Fibroblast of skin of left biceps (primary cell): ENCODE data around the gene HOXC4.

Experiments
- DNase-seq, 2 experiments: peaks; one replicate each; pipeline ENCODE4 v3.0.0-alpha.2; 2013; ENCODE audit warnings: low read depth in 2 of 2

HOXC4 gene

DNA sequence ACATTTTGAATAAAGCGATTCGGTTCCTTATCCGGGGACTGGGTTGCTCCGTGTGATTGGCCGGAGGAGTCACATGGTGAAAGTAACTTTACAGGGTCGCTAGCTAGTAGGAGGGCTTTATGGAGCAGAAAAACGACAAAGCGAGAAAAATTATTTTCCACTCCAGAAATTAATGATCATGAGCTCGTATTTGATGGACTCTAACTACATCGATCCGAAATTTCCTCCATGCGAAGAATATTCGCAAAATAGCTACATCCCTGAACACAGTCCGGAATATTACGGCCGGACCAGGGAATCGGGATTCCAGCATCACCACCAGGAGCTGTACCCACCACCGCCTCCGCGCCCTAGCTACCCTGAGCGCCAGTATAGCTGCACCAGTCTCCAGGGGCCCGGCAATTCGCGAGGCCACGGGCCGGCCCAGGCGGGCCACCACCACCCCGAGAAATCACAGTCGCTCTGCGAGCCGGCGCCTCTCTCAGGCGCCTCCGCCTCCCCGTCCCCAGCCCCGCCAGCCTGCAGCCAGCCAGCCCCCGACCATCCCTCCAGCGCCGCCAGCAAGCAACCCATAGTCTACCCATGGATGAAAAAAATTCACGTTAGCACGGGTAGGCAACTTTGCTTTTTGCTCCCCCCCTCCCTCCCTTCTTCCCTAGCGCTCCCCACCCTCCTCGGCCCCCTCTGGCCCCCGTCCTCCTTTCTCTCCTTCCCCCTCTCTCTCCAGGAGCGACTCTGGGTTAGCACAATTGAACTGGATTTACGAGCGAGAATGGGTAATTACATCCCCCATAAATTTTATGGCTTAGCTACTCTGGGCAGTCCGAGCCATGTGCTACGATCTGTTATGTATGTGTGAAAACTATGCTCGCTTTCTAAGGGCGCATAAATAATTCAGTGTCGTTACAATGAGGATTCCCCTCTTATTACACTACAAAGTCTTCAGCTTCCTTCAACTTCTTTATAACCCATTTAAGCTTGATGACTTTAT, at the start of gene HOXC4:
Gene HOXC4, plus strand, starts transcription at position 85 of the 991 bp plus-strand sequence. Its CDS starts 88 bp downstream, at position 173.
- DNase-seq: no peak

DNA sequence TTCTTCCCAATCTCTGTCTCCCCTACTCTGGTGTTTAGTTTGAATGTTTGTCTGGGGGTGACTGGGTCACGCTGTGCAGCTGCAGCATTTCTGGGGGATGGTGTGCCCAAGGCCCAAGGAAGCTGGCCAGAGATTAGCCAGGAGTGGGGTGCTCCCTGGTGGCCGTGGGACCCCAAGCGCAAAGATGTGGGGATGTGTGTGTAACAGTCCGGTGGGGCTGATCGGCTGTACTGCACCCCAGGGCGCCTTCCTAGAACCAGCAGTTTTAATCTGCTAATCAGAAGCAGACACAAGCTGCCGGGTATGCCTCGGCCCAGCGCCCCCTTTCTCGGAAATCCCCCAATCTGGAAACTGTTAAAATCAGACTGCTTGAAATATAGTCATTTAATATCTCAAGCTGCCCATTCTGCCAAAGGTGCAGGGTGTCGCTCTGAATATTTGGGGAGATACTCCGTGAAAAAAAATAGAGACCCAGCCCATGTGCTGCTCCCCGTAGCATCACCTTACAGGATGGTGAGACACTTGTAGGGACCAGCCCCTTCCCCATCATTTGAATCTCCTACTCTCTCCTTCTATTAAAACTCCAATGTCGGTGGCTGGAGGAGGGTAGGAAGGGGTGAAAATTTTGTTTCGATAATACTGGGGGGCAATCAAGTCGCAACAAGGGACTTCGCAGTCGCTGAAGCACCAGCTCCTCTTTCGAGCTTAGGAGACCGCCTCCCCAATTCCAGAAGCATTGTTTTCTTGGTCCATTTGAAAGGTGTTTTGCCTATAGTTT, 49.4 kb upstream of the HOXC4 start:
- no peak for DNase-seq

DNA sequence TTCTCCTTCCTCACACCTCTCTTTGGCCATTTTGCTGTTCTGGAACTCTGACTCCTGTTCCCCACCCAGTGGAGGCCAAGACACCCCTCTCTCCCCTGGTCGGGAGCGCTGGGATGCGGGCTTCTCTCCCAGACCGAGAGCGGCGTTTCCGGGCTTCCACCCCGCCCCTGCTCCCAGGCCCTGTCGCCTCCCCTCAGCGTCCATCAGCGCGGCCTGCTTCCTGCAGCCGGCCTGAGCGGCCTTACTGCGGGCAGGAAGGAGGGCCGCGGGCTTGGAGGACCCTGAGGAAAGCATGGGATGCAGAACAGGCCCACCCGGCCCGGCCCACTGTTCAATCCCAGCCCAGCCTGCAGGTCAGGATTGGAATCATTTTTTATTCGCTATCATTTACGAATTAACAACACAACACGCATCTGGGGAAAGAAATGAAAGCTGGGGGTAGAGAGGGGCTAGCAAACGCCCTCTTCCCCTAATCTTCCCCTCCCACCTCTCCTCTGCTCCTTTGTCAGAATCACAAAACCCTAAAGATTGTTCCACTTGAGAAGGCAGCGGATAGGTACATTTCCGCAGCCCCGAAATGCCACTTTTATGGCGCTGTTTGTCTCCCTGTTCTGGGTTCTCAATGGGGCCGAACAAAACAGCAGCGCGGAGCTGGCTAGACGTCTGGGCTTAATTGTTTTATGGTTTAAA, 48.6 kb upstream of the HOXC4 start:
- DNase-seq: no peak

DNA sequence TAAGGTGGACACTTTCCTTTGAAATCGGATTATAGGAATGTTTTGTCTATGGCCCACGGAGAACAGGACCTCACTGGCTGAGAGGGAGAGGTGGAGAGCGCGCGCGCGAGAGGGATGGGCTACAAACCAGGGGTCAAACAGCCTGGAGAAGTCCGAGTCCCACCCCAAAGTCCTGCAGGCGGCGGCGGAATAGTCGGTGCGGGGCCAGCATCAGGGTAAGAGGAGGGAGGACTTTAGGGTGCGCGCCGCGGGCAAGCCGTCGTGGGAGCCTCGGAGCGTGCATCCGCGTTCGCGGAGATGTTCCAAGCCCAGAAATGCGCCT, 48.1 kb upstream of the HOXC4 start:
- no peak for DNase-seq

DNA sequence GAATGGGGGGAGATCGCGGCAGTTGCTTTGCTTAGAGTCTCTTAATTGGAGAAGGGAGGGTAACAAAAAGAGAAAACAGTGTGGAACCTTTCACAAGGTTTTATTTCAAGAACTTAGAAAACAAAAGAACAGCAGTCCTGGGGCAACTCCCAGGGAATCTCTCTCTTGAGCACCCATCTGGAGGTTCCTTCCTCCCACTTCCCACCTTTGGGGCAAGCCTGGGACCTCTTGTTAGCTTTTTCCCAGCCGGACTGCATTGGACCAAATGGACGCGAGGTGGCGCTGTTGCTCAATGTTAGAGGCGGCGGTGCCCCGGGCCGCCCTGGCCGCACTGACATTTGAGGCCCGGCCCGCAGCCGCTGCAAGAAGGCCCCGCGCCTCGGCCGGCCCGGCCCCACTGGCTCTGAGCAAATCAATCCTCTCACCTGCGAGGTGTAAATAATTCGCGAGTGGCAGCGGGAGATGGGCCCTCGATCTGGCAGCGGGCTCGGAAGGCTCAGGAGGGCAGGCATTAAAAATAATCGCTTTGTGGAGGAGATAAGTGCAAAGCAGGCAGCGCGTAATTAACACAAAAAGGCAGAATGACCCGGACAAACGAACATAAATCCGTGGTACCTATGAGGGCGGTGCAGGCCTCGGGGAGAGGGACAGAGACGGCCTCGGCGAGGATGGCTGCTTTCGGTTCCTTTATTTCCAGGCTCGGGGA, 47.6 kb upstream of the HOXC4 start:
- no peak for DNase-seq

DNA sequence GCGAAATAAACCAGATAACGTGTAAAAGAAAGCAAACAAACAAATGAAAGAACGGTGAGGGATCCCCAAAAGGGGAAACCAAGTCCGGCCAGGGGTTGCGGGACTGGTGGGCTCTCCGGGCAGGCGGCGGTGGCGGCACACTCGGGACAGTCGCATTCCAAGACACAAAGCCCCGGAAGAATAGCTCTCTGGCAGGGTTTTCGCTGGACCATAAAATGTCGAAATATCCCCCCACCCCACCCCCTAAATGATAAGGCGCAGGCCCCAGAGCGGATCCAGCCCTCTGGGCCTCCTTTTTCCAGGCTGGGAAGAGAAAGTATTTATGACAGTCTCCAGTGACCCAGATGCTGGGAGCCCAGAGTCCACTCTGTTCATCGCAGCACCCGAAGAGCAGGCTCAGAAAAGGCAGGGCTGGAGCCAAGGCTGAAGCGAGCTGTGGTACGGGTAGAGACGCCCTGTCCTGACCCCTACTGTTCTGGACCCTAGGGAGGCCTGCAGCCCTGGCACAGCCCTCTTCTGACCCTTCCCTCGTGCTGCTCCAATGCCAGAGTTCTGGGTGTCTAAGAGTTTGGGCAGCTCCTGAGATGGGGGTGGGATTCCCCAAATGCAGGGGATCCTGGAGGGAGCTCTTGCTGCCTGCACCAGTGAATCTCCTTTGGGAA, 46.9 kb upstream of the HOXC4 start:
- DNase-seq: no peak

DNA sequence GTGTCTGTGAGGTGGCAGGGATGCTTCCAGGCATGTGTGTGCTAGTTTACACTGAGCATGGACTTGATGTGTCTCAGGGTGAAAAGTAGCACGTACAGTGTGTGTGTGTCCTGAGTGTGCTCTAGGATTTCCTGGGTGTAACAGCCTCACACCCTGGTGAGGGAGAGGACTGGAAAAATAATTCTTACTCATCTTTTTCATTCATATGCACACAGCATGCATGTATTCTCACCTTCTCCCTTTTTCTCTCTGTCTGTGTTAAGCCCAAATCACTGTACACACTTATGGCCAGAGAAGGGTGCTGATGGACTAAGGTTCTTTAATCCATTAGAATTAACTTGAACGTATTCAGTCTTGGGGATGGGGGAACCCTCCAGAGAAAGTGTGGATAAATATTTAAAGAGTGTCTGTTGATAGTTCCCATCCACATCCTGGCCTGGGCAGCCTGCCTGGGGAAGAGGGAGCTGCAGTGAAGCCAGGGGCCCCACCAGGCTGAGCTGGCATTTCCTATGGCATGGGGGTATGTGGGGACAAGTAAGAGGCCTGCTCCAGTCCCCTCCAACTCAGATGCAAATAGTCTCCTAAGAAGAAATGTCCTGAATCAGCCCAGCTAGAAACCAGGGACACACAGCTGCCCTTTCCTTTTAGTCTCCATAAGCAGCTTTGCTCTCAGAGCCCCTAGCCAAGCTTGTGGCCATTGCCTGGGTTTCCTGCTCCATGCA, 45.9 kb upstream of the HOXC4 start:
- DNase-seq: no peak

DNA sequence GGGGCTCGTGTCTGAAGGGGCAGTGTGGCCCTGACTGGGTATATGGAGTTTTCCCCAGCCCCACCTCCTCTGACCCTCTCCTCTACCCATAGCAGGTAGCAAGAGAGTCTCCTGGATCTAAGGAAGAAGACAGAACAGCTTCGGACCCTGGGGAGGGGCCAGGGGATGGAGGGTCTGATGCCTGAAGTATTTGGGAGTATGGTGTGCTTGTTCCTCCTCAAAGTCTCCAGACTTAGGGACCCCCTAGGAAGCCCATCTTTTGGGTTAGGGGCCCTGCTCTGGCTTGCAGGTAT, 45.4 kb upstream of the HOXC4 start:
- no peak for DNase-seq

DNA sequence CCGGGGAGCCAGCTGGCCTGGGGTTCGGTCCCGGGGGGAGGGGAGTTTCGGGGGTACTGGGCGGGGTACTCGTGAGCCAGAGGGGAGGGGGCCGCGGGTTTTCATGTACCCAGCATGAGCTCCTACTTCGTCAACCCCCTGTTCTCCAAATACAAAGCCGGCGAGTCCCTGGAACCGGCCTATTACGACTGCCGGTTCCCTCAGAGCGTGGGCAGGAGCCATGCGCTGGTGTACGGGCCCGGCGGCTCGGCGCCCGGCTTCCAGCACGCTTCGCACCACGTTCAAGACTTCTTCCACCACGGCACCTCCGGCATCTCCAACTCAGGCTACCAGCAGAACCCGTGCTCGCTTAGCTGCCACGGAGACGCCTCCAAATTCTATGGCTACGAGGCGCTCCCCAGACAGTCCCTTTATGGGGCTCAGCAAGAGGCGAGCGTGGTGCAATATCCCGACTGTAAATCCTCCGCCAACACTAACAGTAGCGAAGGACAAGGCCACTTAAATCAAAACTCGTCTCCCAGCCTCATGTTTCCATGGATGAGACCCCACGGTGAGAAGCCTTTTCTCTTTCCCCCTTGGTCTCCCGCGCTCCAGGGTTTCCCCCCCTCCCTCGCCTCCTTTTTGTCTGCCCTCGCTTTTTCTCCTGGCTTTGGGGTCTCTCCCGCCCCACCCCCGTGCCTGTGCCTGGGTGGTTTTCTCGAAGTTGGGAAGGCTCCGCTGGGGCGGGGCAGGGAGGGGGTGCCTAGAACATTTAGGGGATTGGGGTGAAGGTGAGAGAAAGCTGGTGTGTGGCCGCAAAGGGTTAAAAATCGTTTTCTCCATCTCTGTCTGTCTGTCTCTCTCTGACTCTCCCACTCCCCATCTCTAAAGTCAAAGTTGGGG, 44.2 kb upstream of the HOXC4 start:
- DNase-seq: no peak

DNA sequence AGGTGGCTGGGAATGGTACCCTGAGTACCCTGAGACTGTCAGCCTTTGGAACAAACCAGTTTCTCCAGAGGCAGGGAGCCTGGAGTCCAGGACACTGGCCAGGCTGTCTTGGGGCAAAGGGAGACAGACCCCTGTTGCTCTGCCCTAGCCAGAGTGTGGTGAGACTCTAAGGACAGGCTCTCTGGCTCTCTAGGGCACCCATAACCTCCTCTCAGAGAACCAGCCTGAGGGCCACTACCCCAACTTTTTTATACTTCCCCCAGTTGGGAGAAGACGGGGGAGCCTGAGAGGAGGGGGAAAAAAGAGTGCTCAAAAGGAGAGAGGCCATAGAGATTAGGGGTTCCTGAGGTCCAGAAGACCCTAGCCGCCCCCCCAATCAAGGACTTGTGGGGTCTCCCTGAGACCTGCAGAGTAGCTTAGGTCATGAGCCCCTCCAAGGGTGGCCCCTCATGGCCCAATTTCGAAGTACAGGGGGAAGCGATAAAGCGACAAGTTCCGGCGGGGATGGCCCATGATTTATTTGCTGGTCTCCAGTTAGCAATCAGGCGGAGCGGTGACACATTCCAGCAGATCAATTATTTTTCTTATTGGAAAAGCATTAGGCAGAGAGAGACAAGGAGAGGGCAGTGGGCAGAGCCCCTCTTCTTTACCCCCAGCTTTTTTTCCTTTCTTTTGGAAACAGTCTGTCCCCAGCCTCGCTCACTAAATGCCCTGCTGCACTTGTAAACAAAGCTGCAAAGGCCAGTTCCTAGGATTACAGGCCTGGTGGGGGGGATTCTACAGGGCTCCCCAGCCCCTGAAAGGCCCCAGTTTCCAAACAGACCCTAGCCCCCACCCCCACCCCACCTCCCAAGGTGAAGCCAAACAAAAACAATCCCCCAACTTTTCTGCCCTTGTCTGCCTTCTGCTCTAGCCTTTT, 43.3 kb upstream of the HOXC4 start:
- DNase-seq: no peak

DNA sequence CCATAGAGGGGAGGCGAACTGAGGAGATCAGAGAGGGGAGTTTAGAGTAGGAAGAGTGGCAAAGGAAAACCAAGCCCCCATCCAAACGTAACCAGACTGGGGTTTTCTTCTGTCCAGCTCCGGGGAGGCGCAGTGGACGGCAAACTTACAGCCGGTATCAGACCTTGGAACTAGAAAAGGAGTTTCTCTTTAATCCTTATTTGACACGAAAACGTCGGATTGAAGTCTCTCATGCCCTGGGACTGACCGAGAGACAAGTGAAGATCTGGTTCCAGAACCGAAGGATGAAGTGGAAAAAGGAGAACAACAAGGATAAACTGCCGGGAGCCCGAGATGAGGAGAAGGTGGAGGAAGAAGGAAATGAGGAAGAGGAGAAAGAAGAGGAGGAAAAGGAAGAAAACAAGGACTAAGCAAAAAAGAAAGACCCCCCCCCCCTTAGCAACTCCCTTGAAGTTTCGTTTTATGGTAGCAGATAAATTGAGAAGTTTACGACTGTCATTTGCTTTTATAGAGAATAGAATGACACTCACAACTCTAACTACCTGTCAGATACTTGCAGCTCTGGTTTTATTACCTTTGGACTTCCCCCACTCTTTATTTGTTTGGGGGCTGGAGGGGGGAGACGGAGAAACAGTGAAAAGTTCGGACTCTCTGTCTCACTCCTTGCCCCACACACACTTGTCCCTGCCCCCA, 42.5 kb upstream of the HOXC4 start:
- no peak for DNase-seq

DNA sequence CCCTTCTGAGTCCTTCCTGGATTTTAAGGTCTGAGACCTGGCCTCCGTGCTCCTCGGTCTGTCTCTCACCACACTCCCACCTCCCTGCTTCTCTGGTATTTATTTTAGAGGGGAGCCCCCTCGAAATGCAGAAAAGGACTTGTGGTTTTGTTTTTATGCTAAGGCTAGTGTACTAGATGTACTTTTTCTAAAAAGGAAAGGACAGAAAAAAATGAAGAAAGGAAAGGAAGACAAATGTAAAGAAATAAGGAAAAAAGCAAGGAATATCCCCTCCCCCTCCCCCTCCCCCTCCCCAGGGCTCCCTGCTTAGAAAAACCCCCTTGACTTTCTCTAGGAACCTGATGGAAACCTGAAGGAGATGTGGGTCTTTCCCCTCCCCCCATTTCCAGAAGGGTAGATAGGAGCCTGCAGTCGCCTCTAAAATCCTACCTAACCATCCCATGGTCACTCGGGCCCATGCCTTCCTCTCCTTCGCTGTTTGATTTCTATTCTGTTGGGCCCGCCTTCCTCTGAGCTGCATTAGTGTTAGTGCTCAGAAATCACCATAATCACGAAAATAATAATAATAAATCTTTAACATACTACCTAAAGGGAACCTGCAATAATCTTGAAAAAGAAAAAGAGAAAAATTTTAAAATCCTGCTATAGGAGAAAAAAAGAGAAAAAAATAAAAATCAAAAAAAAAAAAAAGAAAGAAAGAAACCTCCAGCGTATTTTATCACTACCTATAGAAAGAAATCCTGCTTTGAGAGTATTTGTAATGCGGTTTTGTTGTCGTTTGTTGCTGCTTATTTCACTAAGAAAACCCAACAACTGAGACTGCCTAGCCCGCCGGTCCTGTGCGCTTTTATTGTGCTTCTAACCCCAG, 41.7 kb upstream of the HOXC4 start:
- no peak for DNase-seq

DNA sequence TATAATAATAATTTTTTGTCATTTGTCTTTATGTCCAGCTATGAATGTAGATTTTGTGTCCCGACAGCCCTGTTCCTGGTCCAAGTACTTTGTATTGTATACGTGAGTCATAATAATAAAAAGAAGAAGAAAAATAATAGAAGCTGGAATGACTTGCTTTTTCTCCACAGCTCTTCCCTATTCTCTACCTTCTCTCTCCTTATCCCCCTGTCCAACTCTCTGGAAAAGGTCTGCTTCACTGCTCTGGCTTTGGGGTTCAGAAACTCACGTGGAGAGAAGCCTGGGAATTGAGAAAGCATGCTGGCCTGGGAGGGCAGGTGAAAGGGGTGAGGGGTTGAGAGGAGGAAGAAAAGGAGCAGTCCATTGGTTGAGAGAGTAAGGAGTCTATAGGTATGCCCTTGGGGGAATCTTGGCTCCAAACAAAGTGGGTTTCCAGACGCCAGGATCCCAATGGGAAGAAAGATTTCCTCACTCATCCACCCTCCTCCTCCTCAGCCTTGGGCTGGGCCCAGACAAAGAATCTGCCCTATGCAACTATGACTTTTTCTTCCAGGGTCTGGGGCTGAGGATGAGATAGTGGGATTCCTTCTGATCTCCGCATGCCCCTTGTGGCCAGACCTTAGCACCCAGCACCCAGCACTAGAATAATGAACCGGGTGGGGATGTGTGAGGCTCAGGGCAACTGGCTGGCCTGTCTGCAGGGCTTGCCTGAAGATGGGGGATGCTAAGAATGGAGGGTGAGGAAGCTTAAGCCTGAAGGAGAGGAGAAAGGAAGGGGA, 40.8 kb upstream of the HOXC4 start:
- no peak for DNase-seq

DNA sequence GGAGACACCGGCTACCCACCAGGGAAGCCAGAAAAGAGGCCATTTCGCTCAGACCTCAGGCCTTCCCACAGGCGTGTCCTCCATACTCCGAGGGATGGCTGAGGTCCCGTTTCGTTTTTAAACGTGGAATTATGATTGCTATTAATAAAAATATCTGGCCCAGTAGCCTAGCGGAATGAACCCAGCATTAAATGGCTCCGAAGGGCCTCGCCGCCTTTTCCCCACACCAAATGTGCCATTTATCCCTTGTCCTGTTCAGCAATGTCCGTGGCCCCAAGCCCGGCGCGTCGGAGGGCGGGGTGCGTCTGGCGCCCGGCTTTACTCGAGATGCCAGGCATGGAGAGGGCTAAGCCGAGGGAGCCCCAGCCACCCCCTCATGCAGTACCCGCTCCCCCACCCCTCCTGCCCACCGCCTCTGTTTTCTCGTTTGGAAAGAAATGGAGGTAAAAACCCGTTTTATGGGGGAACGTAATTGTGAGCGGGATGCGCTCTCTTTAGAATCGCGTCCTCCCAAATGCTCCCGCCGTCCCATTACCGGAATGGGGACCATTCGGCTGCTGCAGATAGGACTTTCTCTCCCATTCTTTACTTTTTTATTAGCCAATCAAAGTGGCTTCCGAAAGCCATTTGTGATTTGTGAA, 39.1 kb upstream of the HOXC4 start:
- no peak for DNase-seq

DNA sequence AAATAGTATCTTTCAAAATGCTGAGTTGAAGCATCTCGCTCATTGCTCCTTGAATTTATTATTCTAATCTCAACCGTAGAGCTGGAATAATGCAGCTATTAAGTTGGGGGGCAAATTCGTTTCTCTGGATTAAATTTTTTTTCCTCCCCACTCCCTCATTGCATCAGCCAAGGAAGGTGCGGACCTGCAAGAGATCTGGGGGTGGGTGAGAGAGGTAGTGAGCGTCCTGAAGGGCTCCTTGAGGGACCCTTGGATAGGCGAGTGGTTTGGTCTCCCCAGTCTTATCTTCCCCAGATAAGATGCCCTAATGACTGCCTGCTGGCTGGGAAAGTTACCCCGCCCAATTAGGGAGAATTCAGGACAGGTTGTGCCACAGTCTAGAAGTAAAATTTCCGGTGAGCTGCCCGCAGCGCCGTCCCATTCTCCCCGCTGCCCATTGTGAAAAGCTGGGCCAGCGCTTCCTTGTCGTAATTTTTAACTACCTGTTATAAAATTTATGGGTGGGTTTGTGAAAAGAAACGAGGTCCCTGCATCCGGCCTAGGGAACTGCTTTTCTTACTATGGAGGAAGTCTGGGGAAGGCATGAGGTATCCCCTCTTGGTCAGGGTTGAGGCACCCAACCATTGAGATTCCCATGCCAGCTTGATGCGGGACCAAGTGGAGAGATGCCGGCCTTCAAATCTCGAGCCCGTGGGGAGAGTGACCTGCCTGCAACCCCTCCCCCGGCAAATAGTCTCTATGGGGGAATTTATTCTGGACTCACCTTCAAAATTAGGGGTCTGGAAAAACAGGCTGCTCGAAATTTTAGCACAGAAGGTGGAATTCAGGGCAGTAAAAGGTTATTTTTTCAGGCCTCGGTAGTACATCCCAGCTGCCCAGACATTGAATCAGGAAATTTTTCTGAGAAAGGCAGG, 38.4 kb upstream of the HOXC4 start:
- no peak for DNase-seq
